Activated CD8-positive, alpha-beta memory T cell treated with anti-CD3 and anti-CD28 coated beads for 4 hours (primary cell): ENCODE measurements around the gene ARL2BP.
"Not testable (repeated sequence)": the region's sequence is repeated elsewhere in the genome, so short reads cannot be mapped to it uniquely, and the experiment has no call there.

Experiments
- DNase-seq, 2 donors: peaks; one replicate each; pipeline ENCODE4 v3.0.0-alpha.2; 2020; ENCODE audit warnings: low read depth in 2 of 2

The ARL2BP gene

DNA sequence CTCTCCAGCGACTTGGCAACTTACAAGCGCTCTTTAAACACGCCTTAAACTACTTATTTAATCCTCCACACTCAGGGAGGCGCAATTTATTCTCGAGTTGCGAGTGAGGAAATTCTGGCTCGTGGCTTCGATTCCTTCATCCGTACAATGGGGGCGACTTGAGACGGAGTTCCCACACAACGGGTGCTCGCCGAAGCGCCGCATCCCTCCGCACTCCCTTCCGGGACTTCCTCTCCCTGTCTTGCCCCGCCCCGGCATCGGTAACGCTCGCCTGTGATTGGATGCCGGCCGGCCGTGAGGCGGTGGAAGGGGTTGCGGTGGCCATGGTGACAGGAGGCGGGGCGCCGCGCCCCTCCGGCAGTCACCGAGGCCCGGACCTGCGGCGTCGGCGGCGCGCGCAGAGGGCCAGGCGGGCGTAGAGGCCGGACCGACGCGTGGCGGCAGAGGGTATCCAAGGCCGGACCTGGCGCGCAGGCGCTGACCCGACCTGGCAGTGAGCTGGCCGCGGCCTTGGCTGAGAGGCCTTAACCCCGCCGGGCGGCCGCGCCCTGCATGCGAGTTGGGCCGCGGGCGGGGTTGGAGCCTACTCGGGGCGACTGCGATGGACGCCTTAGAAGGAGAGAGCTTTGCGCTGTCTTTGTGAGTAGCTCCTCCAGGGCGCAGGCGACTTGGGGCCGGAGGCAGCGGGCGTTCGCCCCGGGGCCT is at the start of gene ARL2BP:
ARL2BP (plus strand) TSS at position 493 of the 705 bp plus-strand sequence; CDS start at position 602, 109 bp downstream.
- peak; percentile 92 to 93 for DNase-seq

DNA sequence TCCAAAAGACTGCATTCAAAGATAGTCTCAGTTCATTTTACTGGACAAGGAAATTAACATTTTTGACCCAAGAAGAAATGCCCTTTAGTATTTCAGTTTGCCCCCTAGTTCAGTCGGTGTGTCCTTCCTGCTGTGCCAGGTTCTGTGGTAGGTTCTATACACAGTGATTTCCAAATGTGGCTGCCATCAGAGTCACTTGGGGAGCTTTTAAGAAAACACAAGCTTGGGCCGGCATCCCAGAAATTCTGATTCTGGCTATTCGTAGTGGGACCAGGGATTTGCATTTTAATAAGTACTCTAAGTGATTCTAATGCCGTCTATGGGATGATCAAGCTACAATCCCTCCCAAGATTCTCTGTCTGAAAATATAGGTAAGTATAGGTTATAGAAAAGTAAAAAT is 48.8 kb upstream of the ARL2BP start:
- DNase-seq = no peak

DNA sequence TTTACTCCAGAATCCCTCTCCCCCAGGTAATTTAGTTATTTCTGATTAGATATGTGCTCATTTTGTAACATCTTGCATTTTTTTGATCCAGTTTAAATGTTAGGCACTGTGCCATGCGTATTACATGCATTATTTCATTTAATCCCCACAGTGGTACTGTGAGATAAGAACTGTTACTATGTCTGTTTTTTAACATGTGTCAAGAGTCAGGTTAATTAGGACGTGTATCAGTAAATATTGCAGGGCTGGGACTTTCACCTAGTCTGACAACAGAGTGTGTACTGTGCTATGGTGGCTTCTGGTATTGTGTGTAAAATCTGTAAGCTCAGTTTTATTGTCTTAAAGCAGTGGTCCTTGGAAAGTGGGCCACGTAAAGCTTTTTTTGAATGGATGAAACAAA is 48.3 kb upstream of the ARL2BP start:
- no peak for DNase-seq

DNA sequence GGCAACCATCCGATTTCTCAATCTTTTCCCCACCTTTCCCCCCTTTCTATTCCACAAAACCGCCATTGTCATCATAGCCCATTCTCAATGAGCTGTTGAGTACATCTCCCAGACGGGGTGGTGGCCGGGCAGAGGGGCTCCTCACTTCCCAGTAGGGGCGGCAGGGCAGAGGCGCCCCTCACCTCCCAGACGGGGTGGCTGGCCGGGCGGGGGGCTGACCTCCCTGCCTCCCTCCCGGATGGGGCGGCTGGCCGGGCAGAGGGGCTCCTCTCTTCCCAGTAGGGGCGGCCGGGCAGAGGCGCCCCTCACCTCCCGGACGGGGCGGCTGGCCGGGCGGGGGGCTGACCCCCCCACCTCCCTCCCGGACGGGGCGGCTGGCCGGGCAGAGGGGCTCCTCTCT is 44.7 kb upstream of the ARL2BP start:
- DNase-seq = not testable (repeated sequence)

DNA sequence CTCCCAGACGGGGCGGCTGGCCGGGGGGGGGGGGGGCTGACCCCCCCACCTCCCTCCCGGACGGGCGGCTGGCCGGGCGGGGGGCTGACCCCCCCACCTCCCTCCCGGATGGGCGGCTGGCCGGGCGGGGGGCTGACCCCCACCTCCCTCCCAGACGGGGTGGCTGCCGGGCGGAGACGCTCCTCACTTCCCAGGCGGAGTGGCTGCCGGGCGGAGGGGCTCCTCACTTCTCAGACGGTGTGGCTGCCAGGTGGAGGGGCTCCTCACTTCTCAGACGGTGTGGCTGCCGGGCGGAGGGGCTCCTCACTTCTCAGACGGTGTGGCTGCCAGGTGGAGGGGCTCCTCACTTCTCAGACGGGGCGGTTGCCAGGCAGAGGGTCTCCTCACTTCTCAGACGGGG is 44.1 kb upstream of the ARL2BP start:
- not testable (repeated sequence) for DNase-seq

DNA sequence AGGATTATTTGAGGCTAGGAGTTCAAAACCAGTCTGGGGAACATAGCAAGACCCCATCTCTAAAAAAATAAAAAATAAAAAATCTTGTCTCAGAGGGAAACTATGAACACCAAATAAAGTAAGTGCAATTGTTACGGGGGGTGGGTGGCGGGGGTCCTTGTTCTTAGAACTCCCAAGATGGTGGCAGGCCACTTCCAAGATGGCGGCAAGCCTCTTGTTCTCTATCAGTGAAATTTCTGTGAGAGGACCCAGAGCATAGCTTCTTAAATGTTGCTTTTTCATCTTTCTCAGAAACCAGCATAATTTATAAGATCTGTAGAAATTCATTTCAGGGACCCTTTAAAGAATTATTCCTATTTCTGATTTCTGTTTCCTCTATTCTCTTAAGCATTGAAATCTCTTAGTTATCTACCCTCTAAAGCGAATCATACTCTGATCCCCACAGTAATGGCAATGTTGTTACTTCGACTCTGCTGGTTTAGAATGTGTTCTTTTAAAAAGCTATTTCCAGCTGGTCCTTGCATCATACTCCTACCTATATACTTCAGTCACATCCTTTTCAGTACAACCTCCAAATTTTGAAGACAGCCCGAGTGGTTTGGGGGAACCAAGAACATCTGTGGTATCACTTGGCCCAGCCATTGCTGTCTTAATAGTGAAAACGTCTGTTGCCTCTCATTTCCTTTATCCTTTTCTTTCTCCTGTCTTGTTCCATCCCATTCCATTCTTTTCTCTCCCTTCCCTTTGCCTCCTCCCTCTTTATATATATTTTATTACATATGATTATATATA is 42.8 kb upstream of the ARL2BP start:
- DNase-seq = no peak

DNA sequence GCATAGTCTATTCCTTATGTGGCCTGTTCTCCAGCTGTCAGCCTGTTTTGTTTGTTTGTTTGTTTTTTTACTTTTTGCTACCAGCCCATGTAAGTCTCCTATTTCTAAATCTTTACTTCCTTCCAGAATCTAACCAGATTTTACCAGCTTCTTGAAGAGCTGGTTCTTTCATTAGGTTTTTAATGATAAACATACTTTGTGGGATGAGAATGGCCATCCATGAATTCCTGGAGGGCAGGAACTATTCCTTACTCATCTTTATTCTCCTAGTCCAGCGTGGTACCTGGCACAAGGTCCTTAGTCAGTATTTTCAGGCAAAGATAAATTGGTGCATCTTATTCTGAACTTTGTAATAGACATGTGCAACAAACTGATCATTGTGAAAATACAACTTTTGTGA is 41.6 kb upstream of the ARL2BP start:
- DNase-seq = no peak

DNA sequence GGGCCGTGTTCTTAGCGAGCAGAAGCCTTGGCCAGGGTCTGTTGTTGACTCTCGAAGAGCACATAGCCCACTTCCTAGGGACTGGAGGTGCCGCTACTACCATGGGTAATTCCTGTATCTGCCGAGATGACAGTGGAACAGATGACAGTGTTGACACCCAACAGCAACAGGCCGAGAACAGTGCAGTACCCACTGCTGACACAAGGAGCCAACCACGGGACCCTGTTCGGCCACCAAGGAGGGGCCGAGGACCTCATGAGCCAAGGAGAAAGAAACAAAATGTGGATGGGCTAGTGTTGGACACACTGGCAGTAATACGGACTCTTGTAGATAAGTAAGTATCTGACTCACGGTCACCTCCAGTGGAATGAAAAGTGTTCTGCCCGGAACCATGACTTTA is 40.4 kb upstream of the ARL2BP start:
- no peak for DNase-seq

DNA sequence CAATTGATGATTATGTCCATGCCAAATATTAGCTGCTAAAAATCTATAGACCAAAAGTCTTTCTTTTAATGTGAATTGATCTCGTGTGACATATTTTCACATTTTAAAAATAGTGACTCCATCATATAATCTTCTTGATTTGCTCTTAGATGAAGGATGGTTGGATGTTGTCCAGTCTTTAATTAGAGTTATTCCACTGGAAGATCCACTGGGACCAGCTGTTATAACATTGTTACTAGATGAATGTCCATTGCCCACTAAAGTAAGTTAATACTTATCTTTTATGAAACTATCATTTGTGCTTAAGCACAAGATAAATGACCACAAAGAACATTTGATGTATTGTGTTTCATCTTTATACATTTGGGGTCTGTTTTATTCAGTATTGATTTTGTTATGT is 36.1 kb upstream of the ARL2BP start:
- DNase-seq = no peak

DNA sequence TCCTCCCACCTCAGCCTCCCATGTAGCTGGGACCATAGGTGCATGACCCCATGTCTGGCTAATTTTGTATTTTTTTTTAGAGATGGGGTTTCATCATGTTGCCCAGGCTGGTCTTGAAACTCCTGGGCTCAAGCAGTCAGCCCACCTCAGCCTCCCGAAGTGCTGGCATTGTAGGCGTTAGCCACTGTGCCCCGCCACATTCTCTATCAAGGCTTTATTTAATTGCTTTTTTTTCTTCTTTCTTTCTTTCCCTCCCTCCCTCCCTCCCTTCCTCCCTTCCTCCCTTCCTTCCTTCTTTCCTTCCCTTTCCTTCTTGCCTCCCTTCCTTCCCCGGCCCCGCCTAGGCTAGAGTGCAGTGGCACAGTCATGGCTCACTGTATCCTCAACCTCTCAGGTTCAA is 35.3 kb upstream of the ARL2BP start:
- DNase-seq = no peak

DNA sequence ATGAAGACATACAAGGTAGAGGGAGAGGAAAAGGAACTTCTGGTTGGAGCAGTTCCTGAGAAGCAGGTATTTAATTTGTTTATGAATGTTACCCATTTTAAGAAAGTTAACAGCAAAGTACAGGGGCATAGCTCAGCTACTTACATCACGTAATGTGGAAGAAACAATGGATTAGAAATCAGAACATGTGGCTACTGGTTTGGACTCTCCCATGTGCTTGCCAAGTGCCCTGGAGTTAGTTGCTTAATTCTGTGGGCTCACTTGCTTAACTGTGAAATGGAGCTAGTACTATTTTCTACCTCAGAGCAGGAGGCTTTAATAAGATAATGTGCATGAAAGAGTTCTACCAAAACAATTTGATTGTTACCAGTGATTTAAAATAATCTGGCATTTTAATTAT is 31.6 kb upstream of the ARL2BP start:
- DNase-seq = no peak

DNA sequence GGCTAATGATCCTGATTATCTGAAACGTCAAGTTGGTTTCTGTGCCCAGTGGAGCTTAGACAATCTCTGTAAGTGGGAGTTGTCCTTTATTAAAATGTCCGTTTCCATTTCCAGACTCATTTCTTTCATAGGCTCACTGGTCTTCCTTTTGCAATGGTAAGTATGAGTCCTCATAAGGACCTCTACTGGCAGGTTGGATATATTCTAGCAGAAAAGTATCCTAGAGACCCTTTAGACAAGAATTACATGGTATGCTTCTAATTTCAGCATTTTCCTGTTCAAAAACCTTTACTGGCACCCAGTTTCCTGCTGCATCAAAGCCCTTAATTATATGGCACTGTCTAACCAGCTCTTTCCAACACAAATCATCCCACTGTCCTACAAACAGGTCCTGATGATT is 28.1 kb upstream of the ARL2BP start:
- DNase-seq = no peak

DNA sequence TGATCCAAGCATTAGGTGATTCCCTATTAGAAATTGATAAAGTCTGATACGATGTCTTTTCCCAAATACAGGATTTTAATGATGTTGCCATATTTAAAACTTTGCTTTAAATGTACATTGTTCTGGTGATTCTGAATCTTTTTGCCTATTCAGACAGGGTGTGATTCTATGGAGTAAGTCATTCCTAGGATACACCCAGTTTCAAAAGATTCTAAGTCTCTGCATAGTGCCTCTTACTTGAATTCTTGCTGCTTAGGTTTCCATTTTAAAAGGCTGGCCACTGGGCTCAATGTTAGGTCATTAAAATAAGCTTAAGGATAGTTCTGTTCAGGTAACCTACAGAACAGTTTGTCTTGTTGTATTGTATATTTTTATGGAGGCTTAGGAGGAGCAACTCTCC is 22.0 kb upstream of the ARL2BP start:
- DNase-seq = no peak

DNA sequence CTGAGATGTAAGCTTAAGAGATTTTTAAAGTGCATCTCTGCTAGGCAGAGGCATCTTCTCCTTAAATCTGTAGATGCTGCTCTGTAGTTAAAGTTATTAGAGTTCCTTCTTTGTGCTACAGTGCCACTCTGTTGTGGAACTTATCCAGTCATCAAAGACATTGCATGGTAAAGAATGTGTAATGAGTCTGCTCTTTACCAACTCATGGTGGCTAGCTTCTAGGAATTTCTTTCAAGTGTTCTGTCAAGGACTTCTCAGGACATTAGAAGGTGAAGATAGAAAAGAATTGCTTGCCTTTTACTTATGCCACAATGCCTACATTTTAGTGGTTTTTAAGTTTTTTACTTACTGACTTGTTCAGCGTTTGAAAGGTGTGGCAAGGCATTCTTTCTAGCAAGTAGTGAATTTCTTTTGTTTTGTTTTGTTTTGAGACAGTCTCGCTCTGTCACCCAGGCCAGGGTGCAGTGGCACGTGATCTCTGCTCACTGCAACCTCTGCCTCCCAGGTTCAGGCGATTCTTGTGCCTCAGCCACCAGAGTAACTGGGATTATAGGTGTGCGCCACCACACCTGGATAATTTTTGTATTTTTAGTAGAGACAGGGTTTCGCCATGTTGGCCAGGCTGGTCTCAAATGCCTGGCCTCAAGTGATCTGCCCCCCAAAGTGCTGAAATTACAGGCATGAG is 20.3 kb upstream of the ARL2BP start:
- no peak for DNase-seq

DNA sequence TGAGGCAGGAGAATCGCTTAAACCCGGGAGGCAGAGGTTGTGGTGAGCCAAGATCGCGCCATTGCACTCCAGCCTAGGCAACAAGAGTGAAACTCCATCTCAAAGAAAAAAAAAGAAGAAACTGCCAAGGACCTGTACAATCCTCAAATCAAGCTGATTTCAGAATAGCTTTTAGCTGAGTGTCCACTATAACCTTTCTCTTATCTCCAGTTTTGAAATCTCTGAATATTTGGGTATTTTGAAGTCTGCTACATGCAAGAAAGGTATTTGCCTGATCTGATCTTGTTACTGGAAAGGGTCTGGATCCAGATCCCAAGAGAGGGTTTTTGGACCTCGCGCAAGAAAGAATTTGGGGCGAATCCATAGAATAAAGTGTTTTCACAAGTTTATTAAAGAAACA is 19.1 kb upstream of the ARL2BP start:
- DNase-seq = no peak

DNA sequence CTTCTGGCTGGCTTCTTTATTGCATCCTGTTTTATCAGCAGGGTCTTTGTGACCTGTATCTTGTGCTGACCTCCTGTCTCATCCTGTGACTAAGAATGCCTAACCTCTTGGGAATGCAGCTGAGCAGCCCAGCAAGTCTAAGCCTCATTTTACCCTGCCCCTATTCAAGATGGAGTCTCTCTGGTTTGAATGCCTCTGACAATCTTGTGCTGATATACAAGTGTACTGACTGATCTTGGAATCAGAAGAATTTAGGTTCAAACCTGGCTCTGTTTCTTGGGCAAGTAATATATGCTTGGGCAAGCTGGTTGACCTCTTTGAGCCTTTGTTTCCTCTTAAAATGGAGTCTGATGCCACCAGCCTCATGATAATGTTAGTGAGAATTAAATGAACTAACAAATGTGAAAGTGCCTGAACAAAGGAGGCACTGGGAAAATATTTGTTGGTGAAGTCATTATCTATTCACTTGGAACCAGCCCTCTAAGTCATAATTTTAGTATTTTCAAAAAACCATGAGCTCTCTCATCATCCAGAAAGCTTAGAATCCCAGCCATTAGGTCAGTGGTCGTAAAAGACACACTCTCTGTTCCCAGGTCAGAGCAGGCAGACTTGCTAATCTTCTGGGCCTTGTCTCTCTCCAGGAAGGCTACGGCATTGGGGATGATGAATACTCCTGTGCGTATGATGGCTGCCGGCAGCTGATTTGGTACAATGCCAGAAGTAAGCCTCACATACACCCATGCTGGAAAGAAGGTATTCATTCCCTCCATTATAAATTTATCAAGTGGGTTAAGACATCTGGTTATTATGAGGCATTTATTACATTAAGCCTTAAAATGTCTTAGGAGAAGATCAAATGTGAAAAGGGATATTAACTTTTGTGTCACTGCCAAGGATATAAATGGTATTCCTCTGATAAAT is 18.1 kb upstream of the ARL2BP start:
- DNase-seq = no peak

DNA sequence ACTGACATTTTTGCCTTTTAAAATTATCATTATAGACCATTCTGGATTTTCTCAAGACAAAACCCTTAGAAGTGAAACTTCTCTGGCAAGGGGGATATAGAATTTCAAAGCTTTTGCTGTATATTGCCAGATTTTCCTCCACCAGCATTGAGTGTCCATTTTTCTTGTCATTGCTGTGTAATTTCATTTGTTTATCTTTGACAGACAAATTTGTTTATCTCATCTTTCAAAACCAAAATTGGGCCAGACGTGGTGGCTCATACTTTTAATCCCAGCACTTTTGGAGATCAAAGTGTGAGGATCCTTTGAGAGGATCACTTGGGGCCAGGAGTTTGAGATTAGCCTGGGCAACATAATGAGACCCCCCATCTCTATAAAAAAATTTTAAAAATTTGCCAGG is 16.0 kb upstream of the ARL2BP start:
- DNase-seq = no peak

DNA sequence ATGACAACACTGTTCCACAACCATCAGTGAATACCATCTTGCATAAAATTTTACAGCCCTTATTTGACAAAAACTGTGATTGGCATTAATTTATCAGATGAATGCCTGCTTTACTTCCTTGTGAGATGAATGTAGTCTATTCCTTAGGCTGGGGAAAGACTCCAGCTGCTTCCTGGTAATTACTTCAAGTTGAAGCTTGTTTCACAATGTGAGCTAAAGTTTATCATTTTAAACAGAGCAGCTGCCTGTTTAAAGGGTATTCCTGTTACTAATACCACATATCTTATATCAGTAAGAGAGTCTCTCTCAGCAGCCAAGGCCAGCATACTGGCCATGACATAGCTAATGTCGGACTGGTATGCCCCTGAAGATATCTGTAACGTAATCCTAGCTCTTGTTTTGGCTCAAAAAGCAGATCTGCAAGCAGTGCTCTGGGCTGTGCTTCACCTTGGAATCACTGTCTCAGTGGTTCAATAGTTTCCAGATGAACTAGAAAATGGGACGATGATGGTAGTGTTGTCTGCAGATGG is 13.2 kb upstream of the ARL2BP start:
- no peak for DNase-seq

DNA sequence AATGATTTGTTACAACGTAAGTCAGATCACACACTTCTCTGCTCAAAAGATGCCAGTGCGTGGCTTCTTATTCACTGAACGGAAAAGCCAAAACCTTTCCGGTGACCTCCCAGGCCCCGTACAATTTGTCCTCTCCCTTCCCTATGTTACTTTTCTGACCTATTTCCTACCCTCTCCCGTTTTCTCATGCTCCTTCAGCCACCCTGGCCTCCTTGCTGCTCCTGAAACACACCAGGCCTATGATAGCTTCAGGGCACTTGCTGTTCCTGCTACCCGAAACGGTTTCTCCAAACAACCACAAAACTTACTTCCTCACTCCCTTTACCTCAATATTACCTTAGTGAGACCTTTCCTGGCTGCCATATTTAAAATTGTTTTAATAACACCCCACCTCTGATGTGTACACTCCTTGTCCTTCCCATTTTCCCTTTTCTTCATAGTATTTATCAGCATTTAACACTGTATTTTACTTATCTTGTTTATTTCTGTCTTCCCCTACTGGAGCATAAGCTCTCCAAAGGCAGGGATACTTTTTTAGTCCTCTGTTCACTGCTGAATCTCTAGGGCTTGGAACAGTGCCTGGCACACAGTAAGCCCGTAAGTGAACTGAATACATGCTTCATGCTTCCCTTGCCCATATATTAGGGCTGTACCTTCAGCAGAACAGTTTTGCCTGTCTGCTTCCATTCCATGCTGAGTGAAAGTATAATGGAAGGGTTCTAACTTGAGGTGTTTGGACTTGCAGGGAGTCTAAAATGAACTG is 10.9 kb upstream of the ARL2BP start:
- DNase-seq = no peak

DNA sequence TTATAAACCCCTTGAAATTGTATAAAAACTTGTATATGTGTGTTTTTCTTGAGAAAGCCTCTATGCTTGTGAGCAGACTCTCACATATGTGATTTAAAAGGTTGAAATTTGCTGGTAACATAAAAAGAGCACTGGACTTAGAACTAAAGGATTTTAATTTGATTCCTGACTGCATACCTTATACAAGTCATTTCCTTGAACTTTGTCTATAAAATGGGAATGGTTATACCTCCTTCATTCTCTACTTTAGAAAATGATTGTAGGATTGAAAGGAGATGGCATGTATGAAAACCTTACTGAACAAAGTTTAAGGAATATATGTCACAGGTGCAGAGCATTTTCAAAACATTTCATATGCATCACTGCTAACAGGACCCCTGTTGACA is 10.4 kb upstream of the ARL2BP start:
- DNase-seq = no peak
